WTC11 (cell line): Measurements from ENCODE around the gene ELF5. TPM values are rescaled to one million over a fixed set of nuclear protein-coding genes. Genes with fewer than 3 reads are reported as not detected.

ENCODE experiments used
- ATAC-seq: fragments of 200-7000 bp; cut with Tn5 transposase; 2 replicates; pipeline ENCODE4 v1.10.0; 2021; ENCODE audit warnings: mild to moderate bottlenecking, moderate library complexity
- CTCF ChIA-PET: fragments of 300-600 bp; sonication (Branson Sonifier 250); formaldehyde crosslinking; loops from one replicate; lab custom pipeline; 2021; ENCODE audit warnings: antibody characterized with exemption; lab: Charles Lee
- POLR2A ChIA-PET: fragments of 350-600 bp; sonication (Branson Sonifier 250); formaldehyde crosslinking; loops from one replicate; lab custom pipeline; 2021; ENCODE audit warnings: antibody characterized with exemption; lab: Charles Lee
- DNase-seq: peaks from one replicate; pipeline ENCODE4 v3.0.0; 2021; ENCODE audit warnings: low spot score
- H3K27ac Mint-ChIP-seq: 2 replicates; pipeline ENCODE4 v1.8.0; 2021; ENCODE audit warnings: mixed read lengths
- H3K27me3 Mint-ChIP-seq: 2 replicates; pipeline ENCODE4 v1.8.0; 2021; ENCODE audit warnings: low read depth, mild to moderate bottlenecking, moderate library complexity, mixed read lengths
- H3K36me3 Mint-ChIP-seq: 2 replicates; pipeline ENCODE4 v1.8.0; 2021; ENCODE audit warnings: mixed read lengths
- H3K4me1 Mint-ChIP-seq: 2 replicates; pipeline ENCODE4 v1.8.0; 2022; ENCODE audit warnings: mixed read lengths
- H3K4me3 Mint-ChIP-seq: 2 replicates; pipeline ENCODE4 v1.8.0; 2021; ENCODE audit warnings: mild to moderate bottlenecking, moderate library complexity, mixed read lengths
- H3K9me3 Mint-ChIP-seq: 2 replicates; pipeline ENCODE4 v1.8.0; 2021; ENCODE audit warnings: mixed read lengths
- ATF1 ChIP-seq: sonication (generic); formaldehyde crosslinking; IDR thresholded peaks from 2 replicates; pipeline ENCODE4 v1.8.1; 2023; ENCODE audit warnings: mild to moderate bottlenecking, moderate library complexity, missing genetic modification reagents
- CREB1 ChIP-seq: sonication (generic); formaldehyde crosslinking; IDR thresholded peaks from 2 replicates; pipeline ENCODE4 v1.8.0; 2023; ENCODE audit warnings: mild to moderate bottlenecking, missing genetic modification reagents
- ESRRA ChIP-seq: sonication (generic); formaldehyde crosslinking; IDR thresholded peaks from 2 replicates; pipeline ENCODE4 v1.8.1; 2022; ENCODE audit warnings: mild to moderate bottlenecking, missing genetic modification reagents, borderline replicate concordance
- GRHL2 ChIP-seq: fragments of 250-450 bp; sonication (Bioruptor Pico); IDR thresholded peaks from 2 replicates; pipeline ENCODE4 v1.8.0; 2022; ENCODE audit warnings: mild to moderate bottlenecking, moderate library complexity; ENCODE audit not compliant: insufficient replicate concordance, severe bottlenecking
- GTF2I ChIP-seq: fragments of 250-450 bp; sonication (Bioruptor Pico); conservative IDR thresholded peaks from 2 replicates; pipeline ENCODE4 v1.4.0; 2021; ENCODE audit warnings: mild to moderate bottlenecking
- HMGA2 ChIP-seq: fragments of 250-450 bp; sonication (Bioruptor Pico); IDR thresholded peaks from 2 replicates; pipeline ENCODE4 v1.4.0; 2021; ENCODE audit warnings: mild to moderate bottlenecking, moderate library complexity
- KAT7 ChIP-seq: sonication (generic); formaldehyde crosslinking; IDR thresholded peaks from 2 replicates; pipeline ENCODE4 v1.8.1; 2023; ENCODE audit warnings: missing genetic modification reagents, mild to moderate bottlenecking, borderline replicate concordance
- NFATC4 ChIP-seq: fragments of 250-450 bp; sonication (Bioruptor Pico); IDR thresholded peaks from 2 replicates; pipeline ENCODE4 v1.9.0; 2021; ENCODE audit warnings: mild to moderate bottlenecking
- OVOL2 ChIP-seq: fragments of 250-450 bp; sonication (Bioruptor Pico); IDR thresholded peaks from 2 replicates; pipeline ENCODE4 v1.9.0; 2021; ENCODE audit warnings: mild to moderate bottlenecking, borderline replicate concordance
- SMAD4 ChIP-seq: sonication (generic); formaldehyde crosslinking; IDR thresholded peaks from 2 replicates; pipeline ENCODE4 v1.8.0; 2022; ENCODE audit warnings: mild to moderate bottlenecking, missing genetic modification reagents
- SP1 ChIP-seq: sonication (generic); formaldehyde crosslinking; conservative IDR thresholded peaks from 2 replicates; pipeline ENCODE4 v1.8.1; 2022; ENCODE audit warnings: missing genetic modification reagents
- TEAD1 ChIP-seq: sonication (generic); formaldehyde crosslinking; IDR thresholded peaks from 2 replicates; pipeline ENCODE4 v1.8.0; 2022; ENCODE audit warnings: mild to moderate bottlenecking, missing genetic modification reagents
- ZNF263 ChIP-seq: sonication (generic); formaldehyde crosslinking; IDR thresholded peaks from 2 replicates; pipeline ENCODE4 v1.8.1; 2022; ENCODE audit warnings: low read depth, mild to moderate bottlenecking, moderate library complexity, missing genetic modification reagents
- ZNF396 ChIP-seq: fragments of 250-450 bp; sonication (Bioruptor Pico); IDR thresholded peaks from 2 replicates; pipeline ENCODE4 v1.8.0; 2021; ENCODE audit warnings: mild to moderate bottlenecking, moderate library complexity, borderline replicate concordance
- total RNA-seq: library from RNA; stranded (reverse); gene quantifications from 3 replicates; pipeline ENCODE4 v1.2.3, GENCODE V29; 2021
- TF ChIP-seq, protein P1 (sequence below): fragments of 200-600 bp; IDR thresholded peaks from 2 replicates; pipeline ENCODE4 v1.8.0; 2022; ENCODE audit warnings: antibody characterized with exemption
- TF ChIP-seq, protein P2 (sequence below): sonication (generic); formaldehyde crosslinking; IDR thresholded peaks from 2 replicates; pipeline ENCODE4 v1.8.1; 2023; ENCODE audit warnings: mild to moderate bottlenecking, missing genetic modification reagents, moderate library complexity
- TF ChIP-seq, protein P3 (sequence below): sonication (generic); formaldehyde crosslinking; IDR thresholded peaks from 2 replicates; pipeline ENCODE4 v1.8.0; 2023; ENCODE audit warnings: mild to moderate bottlenecking, missing genetic modification reagents
- TF ChIP-seq, protein P4 (sequence below): sonication (generic); formaldehyde crosslinking; IDR thresholded peaks from 2 replicates; pipeline ENCODE4 v1.8.0; 2023; ENCODE audit warnings: missing genetic modification reagents
- TF ChIP-seq, protein P5 (sequence below): sonication (generic); formaldehyde crosslinking; IDR thresholded peaks from 2 replicates; pipeline ENCODE4 v1.8.1; 2022; ENCODE audit warnings: mild to moderate bottlenecking, missing genetic modification reagents, moderate library complexity, borderline replicate concordance
- TF ChIP-seq, protein P6 (sequence below): sonication (generic); formaldehyde crosslinking; IDR thresholded peaks from 2 replicates; pipeline ENCODE4 v1.8.1; 2023; ENCODE audit warnings: mild to moderate bottlenecking, missing genetic modification reagents
- TF ChIP-seq, protein P7 (sequence below): sonication (generic); formaldehyde crosslinking; IDR thresholded peaks from 2 replicates; pipeline ENCODE4 v1.8.0; 2022; ENCODE audit warnings: mild to moderate bottlenecking, missing genetic modification reagents

The ELF5 gene
- total RNA-seq, 1 experiment from 2014 or later: not detected

DNA sequence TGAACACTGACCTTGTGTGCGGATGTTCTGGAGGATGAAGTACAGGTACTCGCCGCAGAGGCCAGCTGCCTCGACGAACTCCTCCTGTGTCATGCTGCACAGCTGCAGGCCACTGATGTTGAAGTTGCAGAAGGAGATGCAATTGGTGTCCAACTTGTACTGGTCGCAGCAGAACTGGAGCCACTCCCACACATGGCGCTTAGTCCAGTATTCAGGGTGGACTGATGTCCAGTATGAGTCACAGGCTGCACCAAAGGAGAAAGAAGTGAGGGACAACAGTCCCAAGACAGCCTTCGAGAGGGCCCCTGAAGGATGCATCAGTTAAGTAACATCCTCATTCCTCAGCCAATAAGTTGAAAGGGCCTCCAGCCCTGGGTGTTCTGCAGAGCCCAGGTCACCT is 20.1 kb downstream of the ELF5 start (continued):
- TF ChIP-seq, protein P1, sequence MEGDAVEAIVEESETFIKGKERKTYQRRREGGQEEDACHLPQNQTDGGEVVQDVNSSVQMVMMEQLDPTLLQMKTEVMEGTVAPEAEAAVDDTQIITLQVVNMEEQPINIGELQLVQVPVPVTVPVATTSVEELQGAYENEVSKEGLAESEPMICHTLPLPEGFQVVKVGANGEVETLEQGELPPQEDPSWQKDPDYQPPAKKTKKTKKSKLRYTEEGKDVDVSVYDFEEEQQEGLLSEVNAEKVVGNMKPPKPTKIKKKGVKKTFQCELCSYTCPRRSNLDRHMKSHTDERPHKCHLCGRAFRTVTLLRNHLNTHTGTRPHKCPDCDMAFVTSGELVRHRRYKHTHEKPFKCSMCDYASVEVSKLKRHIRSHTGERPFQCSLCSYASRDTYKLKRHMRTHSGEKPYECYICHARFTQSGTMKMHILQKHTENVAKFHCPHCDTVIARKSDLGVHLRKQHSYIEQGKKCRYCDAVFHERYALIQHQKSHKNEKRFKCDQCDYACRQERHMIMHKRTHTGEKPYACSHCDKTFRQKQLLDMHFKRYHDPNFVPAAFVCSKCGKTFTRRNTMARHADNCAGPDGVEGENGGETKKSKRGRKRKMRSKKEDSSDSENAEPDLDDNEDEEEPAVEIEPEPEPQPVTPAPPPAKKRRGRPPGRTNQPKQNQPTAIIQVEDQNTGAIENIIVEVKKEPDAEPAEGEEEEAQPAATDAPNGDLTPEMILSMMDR: no peak
- TF ChIP-seq GTF2I (no peak), GRHL2 (no peak)
- TF ChIP-seq, protein P2, sequence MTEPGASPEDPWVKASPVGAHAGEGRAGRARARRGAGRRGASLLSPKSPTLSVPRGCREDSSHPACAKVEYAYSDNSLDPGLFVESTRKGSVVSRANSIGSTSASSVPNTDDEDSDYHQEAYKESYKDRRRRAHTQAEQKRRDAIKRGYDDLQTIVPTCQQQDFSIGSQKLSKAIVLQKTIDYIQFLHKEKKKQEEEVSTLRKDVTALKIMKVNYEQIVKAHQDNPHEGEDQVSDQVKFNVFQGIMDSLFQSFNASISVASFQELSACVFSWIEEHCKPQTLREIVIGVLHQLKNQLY (CRISPR knock-in tag): no peak
- TF ChIP-seq, protein P3, sequence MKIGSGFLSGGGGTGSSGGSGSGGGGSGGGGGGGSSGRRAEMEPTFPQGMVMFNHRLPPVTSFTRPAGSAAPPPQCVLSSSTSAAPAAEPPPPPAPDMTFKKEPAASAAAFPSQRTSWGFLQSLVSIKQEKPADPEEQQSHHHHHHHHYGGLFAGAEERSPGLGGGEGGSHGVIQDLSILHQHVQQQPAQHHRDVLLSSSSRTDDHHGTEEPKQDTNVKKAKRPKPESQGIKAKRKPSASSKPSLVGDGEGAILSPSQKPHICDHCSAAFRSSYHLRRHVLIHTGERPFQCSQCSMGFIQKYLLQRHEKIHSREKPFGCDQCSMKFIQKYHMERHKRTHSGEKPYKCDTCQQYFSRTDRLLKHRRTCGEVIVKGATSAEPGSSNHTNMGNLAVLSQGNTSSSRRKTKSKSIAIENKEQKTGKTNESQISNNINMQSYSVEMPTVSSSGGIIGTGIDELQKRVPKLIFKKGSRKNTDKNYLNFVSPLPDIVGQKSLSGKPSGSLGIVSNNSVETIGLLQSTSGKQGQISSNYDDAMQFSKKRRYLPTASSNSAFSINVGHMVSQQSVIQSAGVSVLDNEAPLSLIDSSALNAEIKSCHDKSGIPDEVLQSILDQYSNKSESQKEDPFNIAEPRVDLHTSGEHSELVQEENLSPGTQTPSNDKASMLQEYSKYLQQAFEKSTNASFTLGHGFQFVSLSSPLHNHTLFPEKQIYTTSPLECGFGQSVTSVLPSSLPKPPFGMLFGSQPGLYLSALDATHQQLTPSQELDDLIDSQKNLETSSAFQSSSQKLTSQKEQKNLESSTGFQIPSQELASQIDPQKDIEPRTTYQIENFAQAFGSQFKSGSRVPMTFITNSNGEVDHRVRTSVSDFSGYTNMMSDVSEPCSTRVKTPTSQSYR (CRISPR knock-in tag): no peak

DNA sequence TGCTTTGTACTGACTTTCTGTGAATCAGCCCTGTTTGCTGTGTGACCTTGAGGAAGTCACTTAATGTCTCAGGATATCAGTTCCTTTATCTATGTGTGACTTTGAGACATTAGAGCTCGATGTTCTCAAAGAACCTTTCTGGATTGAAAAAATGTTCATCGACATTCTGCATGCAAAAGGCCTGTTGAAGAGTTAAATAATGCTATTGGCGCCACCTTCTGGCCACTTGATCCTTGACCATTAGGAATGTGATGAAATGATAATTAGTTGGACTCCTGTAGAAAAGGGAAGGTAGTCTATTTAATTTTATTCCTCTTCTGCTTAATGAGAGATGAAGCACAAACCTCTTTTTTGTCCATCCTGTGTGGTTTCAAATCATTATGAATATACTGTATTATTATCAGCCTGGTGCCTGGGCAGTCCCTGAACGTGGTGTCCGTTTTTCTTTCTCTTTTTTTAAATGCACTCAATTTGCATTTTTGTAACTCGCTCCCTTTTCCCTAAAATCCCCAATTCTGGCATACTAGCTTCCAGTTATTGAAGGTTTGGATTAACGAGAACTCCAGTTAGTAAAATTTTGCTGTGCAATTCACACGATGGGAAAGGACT is 20.7 kb downstream of the ELF5 start:
- Mint-ChIP-seq H3K9me3 (no peaks in the 10 kb centered on the region), H3K36me3 (no peaks in the 10 kb centered on the region), H3K4me3 (no peak overlapping the region), H3K4me1 (no peaks in the 10 kb centered on the region), H3K27ac (no peak overlapping the region), H3K27me3 (no peaks in the 10 kb centered on the region)
- ChIA-PET POLR2A (no interaction called here), CTCF (interaction anchor here (0.6 to 2.5 kb wide), 28 partner anchors 8 to 406 kb away, joined by 3 to 24 read pairs (median 5); partner anchors contain the start of genes ABTB2, CAT and ELF5)
- ATAC-seq (peak; percentile 50; the same call in 1 of the 2 replicates), DNase-seq (peak; percentile 57)
- TF ChIP-seq, protein P1: peak; percentile 47; the same call in 1 of the 2 replicates
- TF ChIP-seq ESRRA: no peak

DNA sequence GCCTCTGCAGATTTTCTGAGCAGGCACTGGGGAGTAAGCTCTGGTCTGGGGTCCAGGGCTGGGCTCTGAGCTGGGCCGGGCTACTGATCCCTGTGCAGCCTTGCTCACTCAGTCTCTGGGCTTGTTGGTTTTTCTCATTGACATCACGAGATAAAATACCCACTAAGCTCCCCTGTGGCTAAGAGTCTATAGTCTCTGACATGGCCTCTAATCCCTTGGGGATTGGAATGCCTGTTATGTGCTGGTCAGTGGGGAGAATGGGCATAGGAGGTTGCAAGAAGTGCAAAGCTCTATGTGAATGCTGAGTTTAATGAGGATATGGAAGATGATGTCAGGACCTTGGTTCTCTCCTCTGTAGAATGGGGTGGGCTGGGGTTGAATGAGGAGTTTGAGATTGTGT is 23.3 kb downstream of the ELF5 start:
- H3K4me3 Mint-ChIP-seq: no peak overlapping the region
- ChIA-PET POLR2A (no interaction called here), CTCF (interaction anchor here (0.9 to 2.2 kb wide), 2 partner anchors 146 to 316 kb away, joined by 3 to 8 read pairs; no protein-coding TSS in a partner anchor)
- no peaks in the 10 kb centered on the region for H3K36me3 Mint-ChIP-seq
- TF ChIP-seq ZNF396 (CRISPR knock-in tag) (no peak), ATF1 (CRISPR knock-in tag) (no peak), HMGA2 (CRISPR knock-in tag) (no peak), SMAD4 (CRISPR knock-in tag) (no peak), CREB1 (CRISPR knock-in tag) (no peak), NFATC4 (CRISPR knock-in tag) (no peak), OVOL2 (no peak), KAT7 (CRISPR knock-in tag) (no peak), SP1 (CRISPR knock-in tag) (no peak), GRHL2 (no peak), TEAD1 (CRISPR knock-in tag) (no peak), ZNF263 (CRISPR knock-in tag) (no peak), GTF2I (no peak)
- TF ChIP-seq, protein P4, sequence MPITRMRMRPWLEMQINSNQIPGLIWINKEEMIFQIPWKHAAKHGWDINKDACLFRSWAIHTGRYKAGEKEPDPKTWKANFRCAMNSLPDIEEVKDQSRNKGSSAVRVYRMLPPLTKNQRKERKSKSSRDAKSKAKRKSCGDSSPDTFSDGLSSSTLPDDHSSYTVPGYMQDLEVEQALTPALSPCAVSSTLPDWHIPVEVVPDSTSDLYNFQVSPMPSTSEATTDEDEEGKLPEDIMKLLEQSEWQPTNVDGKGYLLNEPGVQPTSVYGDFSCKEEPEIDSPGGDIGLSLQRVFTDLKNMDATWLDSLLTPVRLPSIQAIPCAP (CRISPR knock-in tag): no peak
- TF ChIP-seq, protein P5, sequence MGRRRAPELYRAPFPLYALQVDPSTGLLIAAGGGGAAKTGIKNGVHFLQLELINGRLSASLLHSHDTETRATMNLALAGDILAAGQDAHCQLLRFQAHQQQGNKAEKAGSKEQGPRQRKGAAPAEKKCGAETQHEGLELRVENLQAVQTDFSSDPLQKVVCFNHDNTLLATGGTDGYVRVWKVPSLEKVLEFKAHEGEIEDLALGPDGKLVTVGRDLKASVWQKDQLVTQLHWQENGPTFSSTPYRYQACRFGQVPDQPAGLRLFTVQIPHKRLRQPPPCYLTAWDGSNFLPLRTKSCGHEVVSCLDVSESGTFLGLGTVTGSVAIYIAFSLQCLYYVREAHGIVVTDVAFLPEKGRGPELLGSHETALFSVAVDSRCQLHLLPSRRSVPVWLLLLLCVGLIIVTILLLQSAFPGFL (CRISPR knock-in tag): no peak
- TF ChIP-seq, protein P6, sequence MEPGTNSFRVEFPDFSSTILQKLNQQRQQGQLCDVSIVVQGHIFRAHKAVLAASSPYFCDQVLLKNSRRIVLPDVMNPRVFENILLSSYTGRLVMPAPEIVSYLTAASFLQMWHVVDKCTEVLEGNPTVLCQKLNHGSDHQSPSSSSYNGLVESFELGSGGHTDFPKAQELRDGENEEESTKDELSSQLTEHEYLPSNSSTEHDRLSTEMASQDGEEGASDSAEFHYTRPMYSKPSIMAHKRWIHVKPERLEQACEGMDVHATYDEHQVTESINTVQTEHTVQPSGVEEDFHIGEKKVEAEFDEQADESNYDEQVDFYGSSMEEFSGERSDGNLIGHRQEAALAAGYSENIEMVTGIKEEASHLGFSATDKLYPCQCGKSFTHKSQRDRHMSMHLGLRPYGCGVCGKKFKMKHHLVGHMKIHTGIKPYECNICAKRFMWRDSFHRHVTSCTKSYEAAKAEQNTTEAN (CRISPR knock-in tag): no peak
- TF ChIP-seq, protein P7, sequence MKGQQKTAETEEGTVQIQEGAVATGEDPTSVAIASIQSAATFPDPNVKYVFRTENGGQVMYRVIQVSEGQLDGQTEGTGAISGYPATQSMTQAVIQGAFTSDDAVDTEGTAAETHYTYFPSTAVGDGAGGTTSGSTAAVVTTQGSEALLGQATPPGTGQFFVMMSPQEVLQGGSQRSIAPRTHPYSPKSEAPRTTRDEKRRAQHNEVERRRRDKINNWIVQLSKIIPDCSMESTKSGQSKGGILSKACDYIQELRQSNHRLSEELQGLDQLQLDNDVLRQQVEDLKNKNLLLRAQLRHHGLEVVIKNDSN (CRISPR knock-in tag): no peak
- no peak overlapping the region for H3K27ac Mint-ChIP-seq
- H3K4me1 Mint-ChIP-seq: no peaks in the 10 kb centered on the region
- H3K9me3 Mint-ChIP-seq: no peaks in the 10 kb centered on the region
- DNase-seq (no peak), ATAC-seq (peak; percentile 44; the same call in 1 of the 2 replicates)
- H3K27me3 Mint-ChIP-seq: peaks cover 4% of the 10 kb centered on the region; the same call in 1 of the 2 replicates
